Upper lobe of right lung (tissue), 1 donor: ENCODE results near the gene GLS. TPM values are rescaled to one million over a fixed set of nuclear protein-coding genes. Genes with fewer than 3 reads are reported as not detected.

Source experiments
- ATAC-seq: fragments of 200-7000 bp; cut with Tn5 transposase; one replicate; pipeline ENCODE4 v1.9.1; 2020; ENCODE audit warnings: mild to moderate bottlenecking, moderate library complexity
- DNase-seq: peaks from one replicate; pipeline ENCODE4 v3.0.0-alpha.2; 2020
- H3K27ac ChIP-seq: fragments of 200-600 bp; one replicate; pipeline ENCODE4 v1.8.0; 2022
- H3K27me3 ChIP-seq: fragments of 200-600 bp; one replicate; pipeline ENCODE4 v1.8.0; 2022; ENCODE audit warnings: mild to moderate bottlenecking
- H3K36me3 ChIP-seq: fragments of 200-600 bp; one replicate; pipeline ENCODE4 v1.8.0; 2022
- H3K4me1 ChIP-seq: fragments of 200-600 bp; one replicate; pipeline ENCODE4 v1.8.0; 2022
- H3K4me3 ChIP-seq: fragments of 200-600 bp; one replicate; pipeline ENCODE4 v1.8.0; 2022; ENCODE audit warnings: mild to moderate bottlenecking
- H3K9me3 ChIP-seq: fragments of 200-600 bp; one replicate; pipeline ENCODE4 v1.8.0; 2022
- CTCF ChIP-seq: fragments of 200-600 bp; IDR thresholded peaks from one replicate; pipeline ENCODE4 v1.8.0; 2022; ENCODE audit warnings: antibody characterized with exemption
- intact Hi-C: fragments of 100-400 bp; cut with DNase I; formaldehyde crosslinking; loops from one replicate; pipeline ENCODE4 v1.11.0; 2022
- total RNA-seq: library from RNA; stranded (reverse); fragmentation: NEBNext Ultra II Directional; extraction: Animal tissue kit (Norgen Biotek cat#: 25700); gene quantifications from one replicate; pipeline ENCODE4 v1.2.1, GENCODE V29; 2021
- donor health status: DM: no; HTN: yes; CAD: no; lungs with severe emphysema.

The GLS gene
- total RNA-seq, 1 donor from 2014 or later, result 209 TPM

DNA sequence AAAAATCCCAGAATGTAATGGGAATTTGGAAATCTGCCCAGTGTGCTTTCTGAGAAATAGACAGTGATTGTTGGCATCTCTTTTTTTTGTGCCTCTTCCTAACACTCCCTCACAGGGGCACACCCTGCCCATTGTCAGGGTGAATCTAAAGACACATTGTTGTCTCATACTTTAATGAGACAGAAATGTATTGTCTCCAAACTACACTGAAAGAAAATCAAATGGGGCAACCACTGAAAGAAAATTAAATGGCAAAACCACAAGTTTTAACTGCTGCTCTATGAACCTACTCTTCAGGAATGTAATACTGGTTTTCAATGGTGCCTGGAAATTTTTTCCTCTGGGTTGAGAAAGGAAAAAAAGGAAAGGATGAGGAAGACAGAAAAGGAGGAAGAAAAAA is 43.2 kb upstream of the GLS start:
- intact Hi-C loops, result no loop called here
- TF ChIP-seq CTCF, result no peak
- H3K9me3 ChIP-seq, result no peaks in the 10 kb centered on the region
- H3K27ac ChIP-seq, result no peak overlapping the region
- no peak for ATAC-seq
- H3K4me3 ChIP-seq, result no peak overlapping the region
- H3K27me3 ChIP-seq, result no peaks in the 10 kb centered on the region
- no peak for DNase-seq
- peaks cover 5% of the 10 kb centered on the region for H3K4me1 ChIP-seq
- no peaks in the 10 kb centered on the region for H3K36me3 ChIP-seq

GRCh38 chr2:190837952-190838361 is 42.7 kb upstream of the GLS start:
- no peak for TF ChIP-seq CTCF
- Histone ChIP-seq H3K4me1 (peaks cover 5% of the 10 kb centered on the region), H3K9me3 (no peaks in the 10 kb centered on the region), H3K36me3 (no peaks in the 10 kb centered on the region), H3K27me3 (no peaks in the 10 kb centered on the region), H3K27ac (no peak overlapping the region), H3K4me3 (no peak overlapping the region)
- DNase-seq (no peak), ATAC-seq (no peak)
- intact Hi-C loops, result no loop called here

- no peaks in the 10 kb centered on the region for H3K9me3 ChIP-seq
- DNase-seq, result no peak
- no peak for TF ChIP-seq CTCF
- no peaks in the 10 kb centered on the region for H3K36me3 ChIP-seq
- no peak overlapping the region for H3K4me3 ChIP-seq
- no peak for ATAC-seq
- H3K27ac ChIP-seq, result no peak overlapping the region
- H3K4me1 ChIP-seq, result peaks cover 5% of the 10 kb centered on the region
- intact Hi-C loops, result no loop called here
- no peaks in the 10 kb centered on the region for H3K27me3 ChIP-seq
Measured at GRCh38 chr2:190838492-190838910, 42.1 kb upstream of the GLS start.

DNA sequence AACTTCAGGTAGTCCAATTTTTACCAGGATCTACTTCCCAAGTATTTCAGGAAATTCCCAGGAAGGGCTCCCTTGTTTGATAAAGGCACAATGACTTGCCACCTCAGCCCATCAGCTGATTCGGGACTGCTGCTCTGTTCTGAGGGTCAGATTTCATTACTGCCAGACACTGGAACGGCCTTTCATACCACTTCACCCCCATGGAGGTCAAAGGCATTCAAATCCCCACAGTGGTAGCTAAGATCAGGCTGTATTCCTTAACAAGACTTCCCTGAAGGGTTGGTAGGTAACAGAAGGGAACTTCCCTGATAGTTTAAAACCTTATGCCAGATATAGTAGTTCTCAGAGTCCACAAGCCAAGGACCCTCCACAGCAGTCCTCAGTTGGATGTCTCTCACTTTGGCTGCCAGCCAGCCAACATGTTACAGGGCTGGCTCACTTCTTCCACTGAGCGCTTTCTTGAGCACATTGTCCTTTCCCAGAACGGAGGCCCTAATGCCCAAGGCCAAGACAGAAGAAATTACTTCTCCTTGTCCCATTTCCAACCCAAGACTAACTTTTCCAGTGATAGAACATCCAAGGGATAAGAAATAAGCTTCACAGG is 40.0 kb upstream of the GLS start:
- ATAC-seq (no peak), DNase-seq (no peak)
- Histone ChIP-seq H3K27ac (no peak overlapping the region), H3K36me3 (no peaks in the 10 kb centered on the region), H3K9me3 (no peaks in the 10 kb centered on the region), H3K4me3 (no peak overlapping the region), H3K27me3 (no peaks in the 10 kb centered on the region), H3K4me1 (no peaks in the 10 kb centered on the region)
- no peak for TF ChIP-seq CTCF
- intact Hi-C loops, result no loop called here

DNA sequence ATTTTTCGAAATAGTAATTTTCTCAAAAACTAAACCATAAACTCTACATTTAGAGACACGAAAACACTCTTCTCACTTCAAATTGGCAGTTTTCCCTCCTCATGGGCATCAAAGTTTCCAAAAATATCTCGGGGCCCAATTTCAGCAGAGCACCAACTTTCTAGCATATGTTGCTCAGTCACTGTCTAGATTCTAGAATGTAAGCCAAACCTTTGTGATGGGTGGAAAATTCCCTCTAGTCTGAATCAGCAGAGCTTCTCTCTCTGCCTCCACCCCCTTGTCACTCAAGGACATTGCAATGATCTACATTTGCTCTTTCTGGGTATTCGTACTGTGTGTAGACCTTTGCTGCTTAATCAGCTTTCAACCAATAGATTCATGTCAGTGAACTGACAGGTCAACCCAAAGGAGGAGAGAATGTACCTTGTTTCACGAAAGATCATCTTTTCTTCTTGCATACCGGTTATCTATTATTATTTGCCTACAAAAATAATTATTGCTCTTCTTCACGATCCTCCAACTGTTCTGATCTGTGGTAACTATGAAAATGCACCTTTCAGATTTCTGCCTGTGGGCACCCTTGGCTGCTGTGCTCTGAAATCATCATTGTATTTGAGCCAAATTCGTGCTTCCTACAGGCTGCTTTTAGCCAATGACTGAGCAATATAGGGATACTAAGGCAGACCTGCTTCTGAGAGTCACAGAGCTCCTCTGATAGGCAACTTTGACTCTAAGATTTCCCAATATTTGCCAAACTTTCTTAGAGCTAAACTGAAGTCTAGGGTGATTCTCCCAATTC is 38.7 kb upstream of the GLS start:
- Histone ChIP-seq H3K27me3 (no peaks in the 10 kb centered on the region), H3K36me3 (no peaks in the 10 kb centered on the region), H3K9me3 (no peaks in the 10 kb centered on the region), H3K27ac (no peak overlapping the region), H3K4me3 (no peak overlapping the region), H3K4me1 (peaks cover 4% of the 10 kb centered on the region)
- ATAC-seq, result no peak
- no peak for DNase-seq
- TF ChIP-seq CTCF, result no peak
- intact Hi-C loops, result no loop called here
